ENCODE results near the gene ARHGAP44. TPM values are rescaled to one million over a fixed set of nuclear protein-coding genes. Genes with fewer than 3 reads are reported as not detected.

The ARHGAP44 gene
- total RNA-seq, 6 donors from 2014 or later = 36.3 to 56.4 (median 41.8) TPM

GRCh38 chr17:12831839-12832238 lies 42.5 kb downstream of the ARHGAP44 start:
- H3K36me3 ChIP-seq = no peaks in the 10 kb centered on the region
- no peaks in the 10 kb centered on the region for H3K27me3 ChIP-seq
- peaks cover 0 to 6% (median 0%) of the 10 kb centered on the region in 4 donors for H3K4me1 ChIP-seq
- peaks cover 5 to 9% (median 6%) of the 10 kb centered on the region in 4 donors for H3K9me3 ChIP-seq
- H3K27ac ChIP-seq = no peak overlapping the region
- H3K4me3 ChIP-seq = no peak overlapping the region
- ATAC-seq (ENCODE audit: low FRiP score in 2 of 2) (no peak), DNase-seq (no peak)
- TF ChIP-seq EP300 (IDR thresholded peaks at IDR 0.05) = no peak
- no peak for TF ChIP-seq POLR2A (IDR thresholded peaks at IDR 0.05)
- TF ChIP-seq CTCF (IDR thresholded peaks at IDR 0.05) = no peak
- TF ChIP-seq POLR2AphosphoS5 (IDR thresholded peaks at IDR 0.05) = no peak
- 93 to 100% methylated on average over 1 of the region's 1 CpG for WGBS, 2 donors

- no peaks in the 10 kb centered on the region for H3K36me3 ChIP-seq
- no peak for TF ChIP-seq EP300 (IDR thresholded peaks at IDR 0.05)
- no peak for TF ChIP-seq CTCF (IDR thresholded peaks at IDR 0.05)
- no peak for TF ChIP-seq POLR2AphosphoS5 (IDR thresholded peaks at IDR 0.05)
- no peak for TF ChIP-seq POLR2A (IDR thresholded peaks at IDR 0.05)
- H3K4me1 ChIP-seq = no peaks in the 10 kb centered on the region
- H3K27me3 ChIP-seq = no peaks in the 10 kb centered on the region
- 65 to 83% methylated on average over 2 of the region's 2 CpGs for WGBS, 2 donors
- H3K4me3 ChIP-seq = no peak overlapping the region
- peaks cover 0 to 2% (median 0%) of the 10 kb centered on the region in 4 donors for H3K9me3 ChIP-seq
- no peak for ATAC-seq (ENCODE audit: low FRiP score in 2 of 2)
- no peak overlapping the region for H3K27ac ChIP-seq
- no peak for DNase-seq
Observed at GRCh38 chr17:12839042-12839441, 49.7 kb downstream of the ARHGAP44 start.

DNA sequence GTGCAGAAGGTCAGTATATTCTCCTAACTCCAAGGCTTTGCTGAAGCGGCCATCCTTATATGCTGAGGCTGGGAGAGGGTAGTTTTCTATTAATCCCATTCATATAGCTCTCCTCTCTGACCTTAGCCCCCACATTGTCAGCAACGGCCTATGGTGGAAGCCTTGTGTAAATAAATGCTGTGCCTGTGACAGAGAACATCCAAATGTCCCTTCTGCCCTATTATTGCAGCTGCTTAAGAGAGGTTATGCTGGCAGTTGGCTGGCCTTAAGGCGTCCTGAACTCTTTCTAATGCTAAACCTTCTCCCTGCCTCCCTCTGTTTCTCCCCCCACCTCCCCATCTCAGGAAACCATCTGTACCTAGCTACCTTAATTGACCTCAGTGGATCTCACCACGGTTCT lies 53.6 kb downstream of the ARHGAP44 start:
- ATAC-seq (ENCODE audit: low FRiP score in 2 of 2) (peak in 1 of 2 donors; percentile 38), DNase-seq (no peak)
- no peak overlapping the region for H3K4me3 ChIP-seq
- TF ChIP-seq POLR2A (IDR thresholded peaks at IDR 0.05) = no peak
- no peak for TF ChIP-seq CTCF (IDR thresholded peaks at IDR 0.05)
- TF ChIP-seq POLR2AphosphoS5 (IDR thresholded peaks at IDR 0.05) = no peak
- no peak for TF ChIP-seq EP300 (IDR thresholded peaks at IDR 0.05)
- no peaks in the 10 kb centered on the region for H3K4me1 ChIP-seq
- WGBS, 2 donors = 59 to 69% methylated on average over 4 of the region's 4 CpGs
- peaks cover 0 to 6% (median 0%) of the 10 kb centered on the region in 4 donors for H3K9me3 ChIP-seq
- H3K36me3 ChIP-seq = no peaks in the 10 kb centered on the region
- H3K27me3 ChIP-seq = no peaks in the 10 kb centered on the region
- no peak overlapping the region for H3K27ac ChIP-seq

DNA sequence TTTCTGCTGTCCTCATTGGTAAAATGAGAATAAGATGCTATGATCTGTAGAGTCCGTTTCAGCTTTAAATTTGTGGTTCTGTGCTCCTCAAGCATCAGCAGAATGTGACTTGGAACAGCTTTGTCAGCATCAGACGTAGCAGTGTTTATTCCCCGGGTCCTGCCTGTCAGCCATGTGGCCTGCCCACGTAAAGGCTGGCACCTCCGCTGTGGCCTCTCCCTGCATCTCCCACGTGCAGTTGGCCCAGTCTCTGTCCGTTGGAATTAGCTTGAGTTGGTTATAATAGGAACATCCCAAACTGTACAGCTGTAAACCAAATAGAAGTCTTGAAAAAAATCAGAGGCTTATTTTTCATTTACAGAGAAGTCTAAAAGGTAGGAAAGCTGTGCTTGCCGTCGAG lies 61.7 kb downstream of the ARHGAP44 start:
- H3K27ac ChIP-seq = no peak overlapping the region
- 91 to 92% methylated on average over 8 to 9 of the region's 9 CpGs for WGBS, 2 donors

More for the DNA sequence above, 61.7 kb downstream of the ARHGAP44 start:
- no peaks in the 10 kb centered on the region for H3K4me1 ChIP-seq
- TF ChIP-seq POLR2AphosphoS5 (IDR thresholded peaks at IDR 0.05) (no peak), CTCF (IDR thresholded peaks at IDR 0.05) (no peak), POLR2A (IDR thresholded peaks at IDR 0.05) (no peak), EP300 (IDR thresholded peaks at IDR 0.05) (no peak)
- no peaks in the 10 kb centered on the region for H3K9me3 ChIP-seq
- H3K36me3 ChIP-seq = no peaks in the 10 kb centered on the region
- H3K27me3 ChIP-seq = no peaks in the 10 kb centered on the region
- DNase-seq (peak in 1 of 2 donors; percentile 17), ATAC-seq (ENCODE audit: low FRiP score in 2 of 2) (no peak)
- no peak overlapping the region for H3K4me3 ChIP-seq
